Muscle of arm (tissue), 14 donors: ENCODE measurements around the gene DDIT3. TPM values are rescaled to one million over a fixed set of nuclear protein-coding genes. Genes with fewer than 3 reads are reported as not detected.
"Not testable (repeated sequence)": the region's sequence is repeated elsewhere in the genome, so short reads cannot be mapped to it uniquely, and the experiment has no call there.

Source experiments
- DNase-seq: peaks from one replicate; pipeline ENCODE4 v3.0.0-alpha.2; 2013
- long read RNA-seq, 11 donors: transcript quantifications; one replicate each; lab custom pipeline, GENCODE V29; 2026
- polyA plus RNA-seq, 12 donors: library from polyadenylated mRNA; unstranded; fragments of 120-200 nt; gene quantifications; one replicate each; pipeline ENCODE4 v1.2.1, GENCODE V29; 2013; ENCODE audit not compliant: insufficient read length in 12 of 12

The DDIT3 gene
- polyA plus RNA-seq, result 10 to 100 TPM in 10 of 12 donors, 1 to 10 TPM in 1, not detected in 1; 8.5 to 15.6 (median 13.2) TPM
- long read RNA-seq, donor 1, transcript DDIT3-202 (4 exons, 872 nt), result minor isoform, 7 of 28 reads
- long read RNA-seq, donor 1, transcript DDIT3-201 (4 exons, 906 nt), result major isoform, 21 of 28 reads
- long read RNA-seq, donor 1, partial matches to known transcripts, result 0 of 28 reads
- long read RNA-seq, donor 1, other reads (novel, unspliced or antisense), result 0 of 28 reads
- long read RNA-seq, donor 2, transcript DDIT3-201 (4 exons, 906 nt), result major isoform, 10 of 88 reads
- long read RNA-seq, donor 2, partial matches to known transcripts, result 78 of 88 reads
- long read RNA-seq, donor 2, other reads (novel, unspliced or antisense), result 0 of 88 reads
- long read RNA-seq, donor 3, partial matches to known transcripts, result 0 of 3 reads
- long read RNA-seq, donor 3, other reads (novel, unspliced or antisense), result 0 of 3 reads
- long read RNA-seq, donor 4, partial matches to known transcripts, result 0 of 4 reads
- long read RNA-seq, donor 4, other reads (novel, unspliced or antisense), result 0 of 4 reads
- long read RNA-seq, donor 5, result 0 reads
- long read RNA-seq, donor 6, partial matches to known transcripts, result 0 of 2 reads
- long read RNA-seq, donor 6, other reads (novel, unspliced or antisense), result 0 of 2 reads
- long read RNA-seq, donor 7, transcript DDIT3-201 (4 exons, 906 nt), result major isoform, 5 of 5 reads
- long read RNA-seq, donor 7, partial matches to known transcripts, result 0 of 5 reads
- long read RNA-seq, donor 7, other reads (novel, unspliced or antisense), result 0 of 5 reads
- long read RNA-seq, donor 8, transcript DDIT3-201 (4 exons, 906 nt), result major isoform, 8 of 91 reads
- long read RNA-seq, donor 8, partial matches to known transcripts, result 81 of 91 reads
- long read RNA-seq, donor 8, other reads (novel, unspliced or antisense), result 0 of 91 reads
- long read RNA-seq, donor 9, transcript DDIT3-201 (4 exons, 906 nt), result major isoform, 5 of 7 reads
- long read RNA-seq, donor 9, partial matches to known transcripts, result 0 of 7 reads
- long read RNA-seq, donor 9, other reads (novel, unspliced or antisense), result 0 of 7 reads
- long read RNA-seq, donor 10, transcript DDIT3-201 (4 exons, 906 nt), result major isoform, 10 of 11 reads
- long read RNA-seq, donor 10, partial matches to known transcripts, result 0 of 11 reads
- long read RNA-seq, donor 10, other reads (novel, unspliced or antisense), result 0 of 11 reads
- long read RNA-seq, donor 11, partial matches to known transcripts, result 0 of 5 reads
- long read RNA-seq, donor 11, other reads (novel, unspliced or antisense), result 0 of 5 reads

- DNase-seq, result peak; percentile 98
These were observed at the start of gene DDIT3 for GRCh38 chr12:57520053-57520818. Gene DDIT3, minus strand, starts transcription at chr12:57520514. Its CDS starts 3,108 bp downstream, at chr12:57517406.

- DNase-seq, result no peak
These were observed 49.5 kb upstream of the DDIT3 start for GRCh38 chr12:57569858-57570257.

- no peak for DNase-seq
These were observed 48.5 kb upstream of the DDIT3 start for GRCh38 chr12:57568838-57569237.

GRCh38 chr12:57564178-57564740, 43.9 kb upstream of the DDIT3 start:
- DNase-seq, result no peak

GRCh38 chr12:57563358-57563757, 43.0 kb upstream of the DDIT3 start:
- no peak for DNase-seq

- not testable (repeated sequence) for DNase-seq
These were observed 40.8 kb upstream of the DDIT3 start for GRCh38 chr12:57561117-57561516.

GRCh38 chr12:57560516-57560915, 40.2 kb upstream of the DDIT3 start:
- DNase-seq, result no peak

GRCh38 chr12:57558864-57559263, 38.5 kb upstream of the DDIT3 start:
- DNase-seq, result no peak

- DNase-seq, result no peak
These were observed 34.6 kb upstream of the DDIT3 start for GRCh38 chr12:57554897-57555296.

- DNase-seq, result no peak
These were observed 34.1 kb upstream of the DDIT3 start for GRCh38 chr12:57554453-57554852.

GRCh38 chr12:57553343-57554202, 33.3 kb upstream of the DDIT3 start:
- DNase-seq, result no peak

- no peak for DNase-seq
These were observed 32.6 kb upstream of the DDIT3 start for GRCh38 chr12:57552835-57553313.

GRCh38 chr12:57552306-57552651, 32.0 kb upstream of the DDIT3 start:
- no peak for DNase-seq

GRCh38 chr12:57551637-57552305, 31.5 kb upstream of the DDIT3 start:
- DNase-seq, result no peak

- DNase-seq, result no peak
These were observed 30.6 kb upstream of the DDIT3 start for GRCh38 chr12:57550641-57551549.

- no peak for DNase-seq
These were observed 29.8 kb upstream of the DDIT3 start, which contains the start of gene KIF5A for GRCh38 chr12:57549909-57550640. Gene KIF5A, plus strand, starts transcription at chr12:57550044. Its CDS starts 228 bp downstream, at chr12:57550272.
